ENCODE measurements around the gene ITGB2.
A peak's percentile ranks its signal among the peaks of the same experiment; 100 is the strongest.

ITGB2 gene

DNA sequence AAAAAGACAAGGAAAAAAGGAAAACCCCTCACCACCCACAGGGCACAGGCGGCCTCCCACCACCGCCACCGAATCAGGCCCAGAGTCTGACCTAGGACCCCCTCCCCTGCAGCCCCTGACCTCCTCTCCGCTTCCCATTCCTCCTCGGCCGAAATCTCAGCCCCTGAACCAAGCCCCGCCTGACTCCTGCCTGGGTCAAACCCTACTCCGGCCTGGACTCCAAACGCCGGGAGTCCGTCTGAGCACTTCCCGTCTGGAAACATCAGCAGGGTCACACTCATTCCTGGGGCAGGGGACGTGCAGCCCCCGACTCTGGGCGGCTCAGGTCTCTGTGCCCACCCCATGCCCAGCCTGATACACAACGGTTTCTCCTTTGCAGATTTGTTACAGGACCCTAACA is 76.4 kb downstream of the ITGB2 start:
- no peak for DNase-seq

- DNase-seq: no peak
Observed at GRCh38 chr21:44842721-44843445, 77.8 kb downstream of the ITGB2 start.

DNA sequence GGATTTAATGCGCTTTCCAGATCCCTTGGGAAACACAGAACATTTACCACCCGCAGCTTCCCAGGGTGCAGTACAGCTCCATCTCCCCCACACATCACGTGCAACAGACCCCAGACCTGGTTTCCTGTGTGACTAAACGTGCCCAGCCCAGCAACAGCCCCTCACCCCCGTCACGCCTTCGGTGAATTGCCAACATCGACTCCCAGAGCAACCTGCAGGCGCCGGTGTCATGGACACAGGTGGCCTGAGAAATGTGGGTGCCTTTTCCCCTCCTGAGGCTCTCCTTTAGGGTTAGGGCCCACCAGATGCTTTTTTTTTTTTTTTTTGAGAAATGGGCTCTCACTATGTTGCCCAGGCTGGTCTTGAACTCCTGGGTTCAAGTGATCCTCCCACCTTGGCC is 78.6 kb downstream of the ITGB2 start:
- no peak for DNase-seq

- no peak for DNase-seq
Observed at GRCh38 chr21:44840771-44841170, 79.9 kb downstream of the ITGB2 start.

DNA sequence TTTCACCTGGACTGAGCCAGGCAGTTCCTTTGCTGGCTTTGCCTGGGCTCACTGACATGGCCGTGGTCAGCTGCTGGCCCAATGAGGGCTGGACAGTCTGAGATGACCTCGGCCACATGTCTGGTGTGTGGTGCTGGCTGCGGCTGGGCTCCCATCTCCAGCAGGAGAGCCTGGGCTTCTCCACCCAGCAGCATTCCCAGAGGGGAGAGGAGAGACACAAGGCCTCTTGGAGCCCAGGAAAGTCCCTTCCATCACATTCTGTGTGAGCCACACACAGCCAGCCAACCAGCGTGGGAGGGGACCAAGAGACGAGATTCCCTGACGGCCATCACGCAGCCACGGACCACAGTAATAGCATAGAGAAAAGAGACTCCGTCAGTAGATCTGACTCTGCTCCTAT is 81.7 kb downstream of the ITGB2 start:
- DNase-seq: no peak

DNA sequence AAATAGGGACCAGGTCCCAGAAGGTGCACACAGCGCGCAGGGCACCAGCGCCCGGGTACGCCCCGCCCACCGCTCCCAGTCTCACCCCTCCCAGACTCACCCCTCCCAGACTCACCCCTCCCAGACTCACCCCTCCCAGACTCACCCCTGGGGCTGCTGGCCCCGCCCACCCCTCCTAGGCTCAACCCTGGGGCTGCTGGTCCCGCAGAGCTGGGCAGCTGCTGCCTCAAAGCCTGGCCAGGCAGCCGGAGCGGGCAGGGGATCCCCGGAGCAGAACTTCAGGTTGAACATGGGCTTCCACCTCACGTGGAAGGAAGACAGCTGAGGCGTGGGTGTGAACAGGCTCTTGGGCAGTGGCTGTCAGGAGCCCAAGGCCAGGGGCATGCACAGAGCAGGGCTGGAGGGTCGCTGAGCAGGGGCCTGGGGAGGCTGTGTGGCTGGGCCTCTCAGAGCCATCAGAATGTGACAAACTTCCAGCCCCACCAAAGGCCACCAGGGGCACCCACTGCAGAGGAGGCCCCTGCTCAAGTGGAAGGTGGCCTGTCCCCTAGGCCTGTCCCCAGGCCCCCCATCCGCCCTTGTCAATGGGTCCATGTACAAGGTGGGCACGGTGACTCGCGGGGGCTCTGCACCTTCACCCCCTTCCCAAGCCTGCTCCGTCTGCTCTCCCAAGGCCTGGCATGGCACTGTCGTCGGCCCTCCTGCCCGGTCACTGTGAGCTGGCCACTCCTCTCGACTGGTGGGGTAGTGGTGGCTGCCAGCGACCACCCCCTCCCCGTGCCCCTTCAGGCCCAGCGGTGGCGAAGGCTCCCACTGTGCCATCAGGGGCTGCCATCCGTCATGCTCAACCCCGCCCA is 82.4 kb downstream of the ITGB2 start:
- no peak for DNase-seq

GRCh38 chr21:44837537-44837936 is 83.2 kb downstream of the ITGB2 start:
- no peak for DNase-seq

DNA sequence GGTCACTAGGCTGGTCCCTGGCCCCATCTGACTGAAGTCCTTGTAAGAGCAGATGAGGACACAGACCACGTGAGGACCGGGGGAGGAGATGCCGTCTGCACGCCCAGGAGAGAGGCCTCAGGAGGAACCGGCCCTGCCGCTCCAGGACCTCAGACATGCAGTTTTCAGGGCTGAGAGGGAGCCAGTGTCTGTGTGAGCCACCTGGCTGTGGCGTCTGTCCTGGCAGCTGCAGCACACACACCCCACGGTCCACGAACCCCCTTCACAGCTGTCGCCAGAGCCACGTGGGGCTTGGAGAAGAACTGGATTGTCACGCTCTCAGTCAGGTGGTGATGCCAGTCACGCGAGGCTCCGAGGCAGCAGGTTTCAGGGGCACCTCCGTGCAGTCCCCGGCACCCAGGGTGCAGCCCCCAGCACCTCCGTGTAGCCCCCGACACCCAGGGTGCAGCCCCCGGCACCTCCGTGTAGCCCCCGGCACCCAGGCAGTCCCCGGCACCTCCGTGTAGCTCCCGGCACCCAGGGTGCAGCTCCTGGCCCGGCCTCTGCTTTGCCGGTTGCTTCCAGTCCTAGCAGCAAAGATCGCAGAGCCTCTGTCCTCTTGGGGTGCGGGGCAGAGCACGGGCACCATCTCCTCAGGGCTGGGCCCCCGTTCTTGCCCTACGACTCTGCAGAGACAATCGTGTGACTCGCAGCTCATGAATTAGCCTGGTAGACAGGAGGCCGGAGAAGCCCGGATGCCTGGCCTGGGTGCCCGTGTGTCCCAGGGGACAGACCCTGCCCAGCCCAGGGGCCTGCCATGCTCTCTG is 83.8 kb downstream of the ITGB2 start:
- peak in 1 of 2 experiments; percentile 41 for DNase-seq

- DNase-seq: no peak
Observed at GRCh38 chr21:44836349-44836665, 84.4 kb downstream of the ITGB2 start.

Measured in NCI-H526 (cell line).